GM19025 (cell line): ENCODE measurements around the gene SRA1.

ENCODE experiments used
- ATAC-seq: cut with Tn5 transposase; IDR thresholded peaks from one replicate; pipeline ENCODE4 v1.9.1; 2021; ENCODE audit warnings: mild to moderate bottlenecking, low read depth, moderate library complexity; ENCODE audit not compliant: unreplicated experiment

The SRA1 gene

GRCh38 chr5:140551872-140552271 is 5.4 kb downstream of the SRA1 start:
- ATAC-seq: no peak

GRCh38 chr5:140550147-140551079 is 6.9 kb downstream of the SRA1 start:
- no peak for ATAC-seq

- ATAC-seq: no peak
These were observed 7.8 kb downstream of the SRA1 start for GRCh38 chr5:140549237-140550144.

GRCh38 chr5:140548791-140549190 is 8.5 kb downstream of the SRA1 start:
- ATAC-seq: no peak

GRCh38 chr5:140548300-140548688 is 9.0 kb downstream of the SRA1 start:
- no peak for ATAC-seq

- peak; percentile 98 for ATAC-seq
These were observed 9.6 kb downstream of the SRA1 start, which contains the start of gene EIF4EBP3 for GRCh38 chr5:140547508-140548299. Gene EIF4EBP3, plus strand, starts transcription at chr5:140547662. Its CDS starts 76 bp downstream, at chr5:140547738.

GRCh38 chr5:140546851-140547507 is 10.3 kb downstream of the SRA1 start:
- ATAC-seq: no peak

- ATAC-seq: no peak
These were observed 11.7 kb downstream of the SRA1 start for GRCh38 chr5:140545606-140546005.

- no peak for ATAC-seq
These were observed 12.3 kb downstream of the SRA1 start for GRCh38 chr5:140544986-140545385.

GRCh38 chr5:140542972-140543371 is 14.3 kb downstream of the SRA1 start:
- ATAC-seq: no peak

GRCh38 chr5:140540227-140540626 is 17.0 kb downstream of the SRA1 start:
- ATAC-seq: no peak

- ATAC-seq: no peak
These were observed 33.3 kb downstream of the SRA1 start for GRCh38 chr5:140524003-140524402.

GRCh38 chr5:140513124-140513523 is 44.1 kb downstream of the SRA1 start:
- ATAC-seq: no peak

- ATAC-seq: no peak
These were observed 47.4 kb downstream of the SRA1 start for GRCh38 chr5:140509898-140510297.

- ATAC-seq: no peak
These were observed 54.4 kb downstream of the SRA1 start for GRCh38 chr5:140502834-140503233.
